GM19397 (cell line): ENCODE measurements around the gene RPS16.

Experiments used
- ATAC-seq: cut with Tn5 transposase; IDR thresholded peaks from one replicate; pipeline ENCODE4 v1.9.1; 2021; ENCODE audit warnings: mild to moderate bottlenecking, moderate library complexity; ENCODE audit not compliant: unreplicated experiment

Gene RPS16

GRCh38 chr19:39449116-39449797 is 13.5 kb upstream of the RPS16 start:
- ATAC-seq = no peak

DNA sequence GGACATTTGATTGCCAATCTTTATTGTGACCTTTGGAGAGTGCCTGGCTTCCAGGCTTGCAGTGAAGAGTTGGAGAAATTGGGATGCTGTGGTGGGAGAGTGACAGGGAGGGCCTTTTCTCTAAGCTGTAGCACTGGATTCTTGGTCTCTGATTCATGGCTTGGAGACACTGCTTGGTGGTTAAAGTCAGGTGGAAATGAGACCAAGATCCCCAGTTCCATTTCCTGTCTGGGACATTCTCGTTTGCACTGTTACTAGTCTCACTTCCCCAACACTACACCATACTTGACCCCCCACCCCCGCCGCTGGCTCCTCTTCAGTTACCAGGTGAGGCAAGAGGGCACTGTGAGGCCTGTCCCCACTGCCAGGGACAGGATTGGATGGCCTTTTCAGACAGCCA is 12.5 kb upstream of the RPS16 start:
- ATAC-seq = no peak

GRCh38 chr19:39446365-39447084 is 10.8 kb upstream of the RPS16 start:
- no peak for ATAC-seq

DNA sequence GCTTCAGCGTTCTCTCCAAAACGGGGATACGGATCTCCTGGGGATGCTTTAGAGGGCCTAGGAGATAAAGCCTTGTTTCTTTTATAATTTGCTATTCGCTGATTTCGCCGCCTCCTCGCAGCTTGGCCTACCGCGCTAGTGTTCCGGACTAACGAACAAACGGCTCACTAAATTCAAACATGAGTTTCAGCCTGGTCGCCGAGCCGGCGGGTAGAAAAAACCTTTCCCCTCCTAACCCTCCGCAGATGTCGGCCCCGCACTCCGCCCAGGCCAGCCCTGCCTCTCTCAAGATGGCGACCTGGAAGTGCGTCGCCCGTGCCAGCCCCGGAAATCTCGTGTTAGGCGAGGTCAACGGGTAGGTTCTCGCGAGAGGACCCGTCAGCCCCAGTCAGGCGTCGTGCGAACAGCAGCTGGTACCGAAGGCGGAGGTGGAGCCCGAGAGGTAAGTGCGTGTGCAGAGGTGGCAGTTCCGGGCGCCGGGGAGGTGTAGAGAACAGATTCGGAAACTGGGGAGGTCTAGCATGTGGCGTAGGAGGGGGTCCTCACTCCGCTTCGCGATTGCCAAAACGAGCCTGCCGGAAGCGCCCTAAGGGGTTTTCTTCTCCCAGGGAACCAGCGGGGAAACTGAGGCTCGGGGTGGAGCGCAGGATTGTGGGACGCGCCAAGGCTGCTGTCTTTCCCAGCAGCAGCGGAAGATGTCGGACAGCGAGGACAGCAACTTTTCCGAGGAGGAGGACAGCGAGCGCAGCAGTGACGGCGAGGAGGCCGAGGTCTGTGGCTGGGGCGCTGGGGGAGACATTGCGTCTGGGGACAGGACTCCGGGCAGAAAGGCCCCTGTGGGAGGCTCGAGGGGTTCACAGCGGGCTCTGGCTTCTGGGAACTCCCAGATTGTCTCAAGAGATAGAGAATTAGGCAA is 9.7 kb upstream of the RPS16 start, which contains the start of gene SUPT5H:
Gene SUPT5H, plus strand, starts transcription at position 387 of the 916 bp plus-strand sequence. Its CDS starts 309 bp downstream, at position 696.
- ATAC-seq = peak; percentile 88

GRCh38 chr19:39444598-39445195 is 8.9 kb upstream of the RPS16 start:
- ATAC-seq = no peak

- ATAC-seq = no peak
These were observed 2.7 kb upstream of the RPS16 start for GRCh38 chr19:39438270-39438934.

DNA sequence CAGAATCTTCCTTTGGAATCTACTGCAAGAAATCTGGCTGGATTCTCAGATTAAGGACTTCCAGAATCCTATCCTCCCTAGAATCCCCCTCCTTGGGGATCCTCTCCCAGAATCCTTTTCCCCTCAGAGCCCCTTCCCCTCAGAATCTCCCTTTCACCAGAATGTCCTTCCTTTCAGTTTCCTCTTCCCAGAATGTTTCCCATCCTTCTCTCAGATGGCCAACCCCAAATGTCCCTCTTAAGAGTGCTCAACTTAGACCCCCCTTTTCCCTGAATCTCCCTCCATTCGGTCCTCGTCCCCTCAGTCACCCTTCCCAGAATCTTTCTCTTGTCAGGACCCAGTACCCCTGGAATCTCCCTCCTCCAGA is 584 bp upstream of the RPS16 start:
- ATAC-seq = no peak

- no peak for ATAC-seq
These were observed 1.3 kb downstream of the RPS16 start for GRCh38 chr19:39434123-39435076.

DNA sequence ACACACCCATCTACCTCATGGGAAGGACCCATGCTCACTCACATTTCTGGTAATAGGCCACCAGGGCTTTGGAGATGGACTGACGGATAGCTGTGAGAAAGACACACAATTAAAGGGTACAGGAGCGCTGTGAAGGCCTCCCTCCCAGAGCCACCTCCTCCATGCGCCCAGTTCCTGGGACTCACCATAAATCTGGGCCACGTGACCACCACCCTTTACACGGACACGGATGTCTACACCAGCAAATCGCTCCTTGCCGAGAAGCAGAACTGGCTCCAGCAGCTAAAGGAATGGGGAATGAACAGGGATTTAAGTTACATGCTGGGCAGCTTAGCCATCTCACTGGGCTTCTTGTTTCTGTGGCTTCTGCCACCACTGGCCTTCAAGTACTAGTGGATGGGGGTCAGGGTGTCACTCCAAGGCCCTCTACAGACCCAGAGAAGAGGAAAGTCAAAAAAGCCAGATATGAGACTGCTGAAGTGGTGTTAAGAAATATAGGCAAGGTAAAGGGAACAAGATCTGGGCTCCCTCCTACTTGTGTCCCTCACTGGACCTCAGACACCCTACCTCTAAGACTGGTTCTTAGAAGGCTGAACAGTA is 2.2 kb downstream of the RPS16 start:
- no peak for ATAC-seq

DNA sequence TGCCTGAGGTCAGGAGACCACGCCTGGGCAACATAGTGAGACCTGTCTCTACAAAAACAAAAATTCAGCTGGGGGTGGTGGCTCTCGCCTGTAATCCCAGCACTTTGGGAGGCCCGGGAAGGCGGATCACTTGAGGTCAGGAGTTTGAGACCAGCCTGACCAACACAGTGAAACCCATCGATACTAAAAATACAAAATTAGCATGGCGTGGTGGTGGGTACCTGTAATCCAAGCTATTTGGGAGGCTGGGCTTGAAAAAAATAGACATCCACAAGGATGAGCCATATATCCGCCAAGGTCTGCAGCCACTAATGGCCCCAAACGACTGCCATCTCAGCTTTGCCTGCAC is 3.1 kb downstream of the RPS16 start:
- ATAC-seq = no peak

DNA sequence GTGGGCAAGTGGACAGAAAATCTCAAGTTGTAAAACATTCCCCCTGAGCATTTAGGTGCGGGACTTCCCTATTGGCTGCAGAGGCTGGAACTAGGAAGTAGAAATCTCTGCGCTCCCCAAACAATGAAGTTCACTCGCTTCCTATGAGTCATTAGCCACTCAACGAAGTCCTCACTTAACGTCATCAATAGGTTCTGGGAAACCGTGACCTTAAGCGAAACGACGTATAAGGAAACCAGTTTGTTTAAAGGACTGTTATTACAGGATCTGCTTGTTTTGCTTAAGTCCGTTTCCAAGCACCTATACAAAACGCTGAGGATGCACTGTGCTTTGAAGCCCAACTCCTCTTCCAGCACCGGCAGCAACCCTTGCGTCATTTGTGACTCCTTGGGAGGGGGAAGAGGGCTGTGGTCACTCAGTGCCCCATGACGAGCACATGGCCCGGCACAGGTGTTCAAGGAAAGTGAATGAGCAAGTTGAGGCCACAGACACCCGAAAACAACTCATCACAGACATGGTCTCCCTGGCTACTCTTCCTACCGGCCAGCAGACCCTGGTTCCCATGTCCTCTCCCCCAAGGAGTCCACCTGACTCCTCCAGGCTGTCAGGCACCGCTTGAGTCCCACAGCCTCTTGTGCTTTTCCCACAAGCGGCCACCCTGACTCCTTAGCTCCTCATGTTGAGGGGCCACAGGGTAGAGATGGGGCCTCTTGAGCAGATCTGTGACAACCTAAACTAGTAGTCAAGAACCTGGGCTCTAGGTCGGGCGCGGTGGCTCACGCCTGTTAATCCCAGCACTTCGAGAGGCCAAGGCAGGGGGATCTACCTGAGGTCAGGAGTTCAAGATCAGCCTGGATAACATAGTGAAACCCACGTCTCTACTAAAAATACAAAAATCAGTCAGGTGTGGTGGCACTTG is 4.8 kb downstream of the RPS16 start:
- ATAC-seq = no peak

GRCh38 chr19:39428283-39429112 is 7.3 kb downstream of the RPS16 start:
- ATAC-seq = no peak

DNA sequence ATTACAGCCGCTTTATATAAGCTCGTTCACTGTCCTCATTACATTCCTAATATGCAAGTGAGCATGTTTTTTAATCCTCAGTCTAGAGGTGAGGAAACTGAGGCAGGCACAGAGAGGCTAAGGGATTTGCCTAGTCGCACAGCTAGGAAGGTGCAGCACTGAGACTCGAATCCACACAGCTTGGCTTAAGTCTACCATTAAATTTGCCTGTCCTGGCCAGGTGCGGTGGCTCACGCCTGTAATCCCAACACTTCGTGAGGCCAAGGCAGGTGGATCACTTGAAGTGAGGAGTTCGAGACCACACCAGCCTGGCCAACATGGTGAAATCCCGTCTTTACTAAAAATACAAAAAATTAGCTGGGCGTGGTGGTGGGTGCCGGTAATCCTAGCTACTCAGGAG is 8.0 kb downstream of the RPS16 start:
- ATAC-seq = no peak

DNA sequence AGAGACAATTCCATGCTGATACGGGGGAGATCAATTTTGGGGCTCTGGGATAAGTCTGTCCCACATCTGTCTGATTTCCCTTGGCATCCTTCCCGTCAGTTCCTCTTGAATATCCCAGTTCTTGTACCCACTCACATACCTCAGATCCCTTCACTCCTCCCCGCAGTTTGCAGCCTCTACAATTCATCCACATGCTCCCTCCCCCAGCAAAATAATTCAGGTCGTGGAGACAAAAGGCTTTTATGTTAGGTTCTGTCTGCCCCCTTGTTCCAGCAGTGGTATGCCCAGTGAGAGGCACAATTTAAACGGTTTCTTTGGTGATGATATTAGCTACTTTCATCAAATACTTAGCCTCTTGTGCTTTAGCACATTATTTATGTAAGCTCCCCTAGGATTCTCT is 9.6 kb downstream of the RPS16 start:
- no peak for ATAC-seq

DNA sequence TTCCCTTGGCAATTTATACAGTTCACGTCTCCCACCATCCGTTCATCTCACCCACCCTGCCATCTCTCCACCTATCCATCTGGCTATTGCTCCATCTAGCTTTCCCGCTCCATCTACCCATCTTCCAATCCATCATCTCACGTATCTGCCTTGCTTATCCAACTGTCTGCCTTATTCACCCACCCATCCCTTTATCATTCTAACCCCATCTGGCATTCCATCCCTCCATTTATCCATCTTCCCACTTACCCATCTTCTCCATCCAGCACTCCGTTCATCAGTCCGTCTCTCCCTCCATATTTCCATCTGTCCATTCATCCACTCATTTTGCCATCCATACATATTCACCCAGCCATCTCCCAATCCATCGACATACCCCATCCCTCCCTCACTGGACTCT is 10.0 kb downstream of the RPS16 start:
- ATAC-seq = no peak

- no peak for ATAC-seq
These were observed 10.8 kb downstream of the RPS16 start for GRCh38 chr19:39424934-39425333.
